ENCODE data around the gene LRWD1. TPM values are rescaled to one million over a fixed set of nuclear protein-coding genes. Genes with fewer than 3 reads are reported as not detected.

The LRWD1 gene
- 10 to 100 TPM; 19.5 to 19.8 TPM for total RNA-seq

DNA sequence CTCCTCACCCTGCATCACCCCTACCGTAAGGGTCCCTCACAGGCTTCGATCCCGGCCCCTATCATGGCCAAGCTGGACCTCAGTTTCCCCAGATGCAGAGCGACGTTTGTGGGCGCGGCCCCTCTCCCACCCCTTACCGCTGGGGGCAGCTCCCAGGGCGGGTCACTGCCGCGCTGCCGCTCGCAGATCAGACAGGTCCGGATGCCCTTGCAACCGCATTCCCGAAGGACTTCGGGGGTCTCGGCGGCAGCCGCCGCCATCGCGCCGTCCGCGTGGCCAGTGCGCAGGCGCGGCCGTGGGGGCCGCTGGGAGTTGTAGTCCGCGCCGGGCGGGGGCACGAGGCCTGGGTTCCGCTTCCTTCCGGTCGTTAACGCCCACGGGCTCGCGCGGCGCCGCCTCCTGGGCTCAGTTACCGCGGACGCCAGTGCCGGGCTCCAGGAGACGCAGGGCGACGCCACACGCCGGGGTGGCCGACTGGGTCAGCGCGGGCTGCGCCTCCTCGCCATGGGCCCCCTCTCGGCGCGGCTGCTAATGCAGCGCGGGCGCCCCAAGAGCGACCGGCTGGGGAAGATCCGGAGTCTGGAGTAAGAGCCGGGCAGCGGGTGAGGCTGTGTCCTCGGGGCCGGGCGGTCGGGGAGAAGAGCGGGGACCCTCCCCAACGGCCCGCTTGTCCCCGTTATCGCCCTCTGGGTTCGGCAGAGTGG lies at the start of gene LRWD1, which contains the start of gene ALKBH4:
Gene LRWD1 (plus strand): TSS at position 408 of the 704 bp plus-strand sequence. CDS start 97 bp downstream, at position 505.
Gene ALKBH4 (minus strand): TSS at position 287 of the 704 bp plus-strand sequence. CDS start 27 bp downstream, at position 260.
- ChIA-PET POLR2A (interaction anchor here (1.0 to 3.0 kb wide), 8 partner anchors 10 to 50 kb away, joined by 4 to 18 read pairs (median 6); no protein-coding TSS in a partner anchor), CTCF (interaction anchor here (0.8 to 3.9 kb wide), 8 partner anchors 19 to 76 kb away, joined by 3 to 26 read pairs (median 5); no protein-coding TSS in a partner anchor)
- Mint-ChIP-seq H3K27me3 (no peaks in the 10 kb centered on the region), H3K36me3 (ENCODE audit: low read depth) (peaks cover 9% of the 10 kb centered on the region), H3K4me1 (peaks cover 29% of the 10 kb centered on the region), H3K4me3 (peak within 1 kb of the TSS; percentile 96), H3K27ac (peak within 1 kb of the TSS; percentile 80), H3K9me3 (no peaks in the 10 kb centered on the region)
- DNase-seq: peak; percentile 94

- Mint-ChIP-seq H3K36me3 (ENCODE audit: low read depth) (peaks cover 62% of the 10 kb centered on the region), H3K4me1 (peaks cover 69% of the 10 kb centered on the region), H3K4me3 (peak overlapping the region; percentile 69), H3K9me3 (no peaks in the 10 kb centered on the region), H3K27ac (peak overlapping the region; percentile 99), H3K27me3 (no peaks in the 10 kb centered on the region)
- ChIA-PET CTCF (interaction anchor here (0.7 to 7.2 kb wide), 11 partner anchors 8 to 51 kb away, joined by 4 to 57 read pairs (median 6); partner anchors contain the start of gene ORAI2), POLR2A (interaction anchor here (0.8 to 9.6 kb wide), 8 partner anchors 9 to 55 kb away, joined by 3 to 226 read pairs (median 12); partner anchors contain the start of genes ALKBH4, LRWD1, ORAI2 and PRKRIP1)
- peak; percentile 88 for DNase-seq
Measured at GRCh38 chr7:102415685-102416225, 49.0 kb upstream of the LRWD1 start.

DNA sequence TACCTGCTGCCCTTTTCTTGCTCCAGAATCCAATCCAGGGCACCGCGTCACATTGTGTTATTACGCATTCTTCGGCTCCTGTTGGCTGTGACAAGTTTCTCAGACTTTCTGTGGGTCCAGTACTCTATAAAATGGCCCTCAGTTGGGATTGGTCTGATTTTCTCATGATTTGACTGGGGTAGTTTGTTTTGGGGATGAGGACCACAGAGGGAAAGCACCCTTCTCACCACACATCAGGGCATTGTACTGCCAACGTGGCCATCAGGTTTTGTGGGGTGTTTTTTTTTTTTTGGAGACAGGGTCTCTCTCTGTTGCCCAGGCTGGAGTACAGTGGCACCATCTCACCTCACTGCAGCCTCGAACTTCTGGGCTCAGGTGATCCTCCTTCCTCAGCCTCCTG lies 48.4 kb upstream of the LRWD1 start:
- peaks cover 73% of the 10 kb centered on the region for H3K4me1 Mint-ChIP-seq
- peak overlapping the region; percentile 69 for H3K4me3 Mint-ChIP-seq
- no peaks in the 10 kb centered on the region for H3K9me3 Mint-ChIP-seq
- H3K27ac Mint-ChIP-seq: peak overlapping the region; percentile 99
- no peak for DNase-seq
- no peaks in the 10 kb centered on the region for H3K27me3 Mint-ChIP-seq
- peaks cover 62% of the 10 kb centered on the region for H3K36me3 Mint-ChIP-seq (ENCODE audit: low read depth)
- ChIA-PET CTCF (interaction anchor here (1.2 to 7.2 kb wide), 10 partner anchors 9 to 50 kb away, joined by 4 to 57 read pairs (median 7); partner anchors contain the start of gene ORAI2), POLR2A (interaction anchor here (0.8 to 9.6 kb wide), 7 partner anchors 10 to 55 kb away, joined by 3 to 226 read pairs (median 18); partner anchors contain the start of genes ALKBH4, LRWD1, ORAI2 and PRKRIP1)

DNA sequence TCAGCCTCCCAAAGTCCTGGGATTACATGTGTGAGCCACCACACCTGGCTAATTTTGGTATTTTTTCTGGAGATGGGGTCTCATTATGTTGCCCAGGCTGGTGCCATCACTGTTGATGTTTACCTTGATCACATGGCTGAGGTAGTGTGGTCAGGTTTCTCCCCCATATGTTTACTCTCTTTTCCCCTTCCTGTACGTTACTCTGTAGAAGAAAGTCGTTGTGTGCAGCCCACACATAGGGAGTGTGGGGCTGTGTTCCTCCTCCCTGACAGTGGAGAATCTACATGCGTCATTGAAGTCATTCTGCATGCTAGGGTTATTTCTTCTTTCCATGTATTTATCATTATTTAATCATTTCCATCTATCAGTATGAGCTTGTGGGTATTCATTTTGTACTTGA lies 47.7 kb upstream of the LRWD1 start:
- no peaks in the 10 kb centered on the region for H3K9me3 Mint-ChIP-seq
- peak overlapping the region; percentile 99 for H3K27ac Mint-ChIP-seq
- H3K4me3 Mint-ChIP-seq: no peak overlapping the region
- H3K36me3 Mint-ChIP-seq (ENCODE audit: low read depth): peaks cover 59% of the 10 kb centered on the region
- CTCF ChIA-PET: interaction anchor here (0.9 to 7.2 kb wide), 3 partner anchors 9 to 49 kb away, joined by 5 to 57 read pairs (median 26); no protein-coding TSS in a partner anchor
- POLR2A ChIA-PET: interaction anchor here (3.1 to 9.6 kb wide), 2 partner anchors 9 to 21 kb away, joined by 19 to 226 read pairs; partner anchors contain the start of gene PRKRIP1
- no peaks in the 10 kb centered on the region for H3K27me3 Mint-ChIP-seq
- no peak for DNase-seq
- H3K4me1 Mint-ChIP-seq: peaks cover 75% of the 10 kb centered on the region

DNA sequence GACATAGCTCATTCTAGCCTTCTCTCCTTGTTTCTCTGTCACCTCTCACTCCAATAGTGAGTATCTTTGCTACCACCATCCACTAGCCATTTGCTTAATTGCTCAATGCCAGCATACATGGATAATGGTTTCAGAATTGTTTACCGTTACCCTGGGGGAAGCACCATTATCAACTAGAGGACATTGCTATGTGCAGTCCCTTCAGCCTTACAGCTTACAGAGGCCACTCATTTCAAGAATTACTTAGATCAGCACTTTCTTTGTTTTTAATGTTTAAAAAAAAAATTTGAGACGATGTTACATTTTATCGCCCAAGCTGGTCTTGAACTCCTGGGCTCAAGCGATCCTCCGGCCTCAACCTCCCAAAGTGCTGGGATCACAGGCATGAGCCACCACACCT lies 46.2 kb upstream of the LRWD1 start:
- peaks cover 68% of the 10 kb centered on the region for H3K4me1 Mint-ChIP-seq
- POLR2A ChIA-PET: interaction anchor here (1.0 kb wide), 1 partner anchor 15 kb away, joined by 5 read pairs; the partner anchor contains the start of gene ORAI2
- H3K4me3 Mint-ChIP-seq: no peak overlapping the region
- CTCF ChIA-PET: interaction anchor here (7.2 kb wide), 1 partner anchor 14 kb away, joined by 57 read pairs; no protein-coding TSS in a partner anchor
- H3K9me3 Mint-ChIP-seq: no peaks in the 10 kb centered on the region
- peaks cover 58% of the 10 kb centered on the region for H3K36me3 Mint-ChIP-seq (ENCODE audit: low read depth)
- peak overlapping the region; percentile 68 for H3K27ac Mint-ChIP-seq
- H3K27me3 Mint-ChIP-seq: no peaks in the 10 kb centered on the region
- no peak for DNase-seq

DNA sequence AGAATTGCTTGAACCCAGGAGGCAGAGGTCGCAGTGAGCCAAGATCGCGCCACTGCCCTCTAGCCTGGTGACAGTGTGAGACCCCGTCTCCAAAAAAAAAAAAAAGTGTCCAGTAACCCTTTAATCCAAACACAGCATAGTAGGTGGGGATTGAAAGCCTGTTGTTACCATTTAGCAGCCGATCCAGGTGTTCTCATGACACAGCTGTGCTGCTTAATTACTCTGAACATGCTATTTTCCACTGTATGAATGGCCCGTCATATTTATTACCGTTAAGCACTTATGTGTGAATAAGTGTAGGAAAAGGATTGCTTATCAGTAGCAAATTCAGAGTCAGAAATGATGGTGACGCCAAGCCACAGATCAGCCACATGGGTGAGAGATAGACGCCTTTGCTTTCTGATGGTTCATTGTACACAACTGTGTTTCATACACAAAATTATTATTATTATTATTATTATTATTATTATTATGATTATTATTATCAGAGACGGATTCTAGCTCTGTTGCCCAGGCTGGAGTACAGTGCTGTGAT lies 43.0 kb upstream of the LRWD1 start:
- H3K9me3 Mint-ChIP-seq: no peaks in the 10 kb centered on the region
- no peak for DNase-seq
- H3K27ac Mint-ChIP-seq: no peak overlapping the region
- H3K4me3 Mint-ChIP-seq: no peak overlapping the region
- peaks cover 62% of the 10 kb centered on the region for H3K36me3 Mint-ChIP-seq (ENCODE audit: low read depth)
- H3K4me1 Mint-ChIP-seq: peaks cover 66% of the 10 kb centered on the region
- CTCF ChIA-PET: no interaction called here
- POLR2A ChIA-PET: no interaction called here
- H3K27me3 Mint-ChIP-seq: no peaks in the 10 kb centered on the region

- H3K27ac Mint-ChIP-seq: peak overlapping the region; percentile 98
- no peak for DNase-seq
- no peaks in the 10 kb centered on the region for H3K9me3 Mint-ChIP-seq
- ChIA-PET POLR2A (interaction anchor here (1.0 to 4.6 kb wide), 3 partner anchors 11 to 43 kb away, joined by 3 to 226 read pairs (median 32); no protein-coding TSS in a partner anchor), CTCF (interaction anchor here (1.0 to 1.2 kb wide), 2 partner anchors 9 to 21 kb away, joined by 4 read pairs; no protein-coding TSS in a partner anchor)
- H3K27me3 Mint-ChIP-seq: no peaks in the 10 kb centered on the region
- H3K4me1 Mint-ChIP-seq: peaks cover 65% of the 10 kb centered on the region
- H3K4me3 Mint-ChIP-seq: no peak overlapping the region
- peaks cover 56% of the 10 kb centered on the region for H3K36me3 Mint-ChIP-seq (ENCODE audit: low read depth)
Measured at GRCh38 chr7:102424129-102424551, 40.6 kb upstream of the LRWD1 start.

DNA sequence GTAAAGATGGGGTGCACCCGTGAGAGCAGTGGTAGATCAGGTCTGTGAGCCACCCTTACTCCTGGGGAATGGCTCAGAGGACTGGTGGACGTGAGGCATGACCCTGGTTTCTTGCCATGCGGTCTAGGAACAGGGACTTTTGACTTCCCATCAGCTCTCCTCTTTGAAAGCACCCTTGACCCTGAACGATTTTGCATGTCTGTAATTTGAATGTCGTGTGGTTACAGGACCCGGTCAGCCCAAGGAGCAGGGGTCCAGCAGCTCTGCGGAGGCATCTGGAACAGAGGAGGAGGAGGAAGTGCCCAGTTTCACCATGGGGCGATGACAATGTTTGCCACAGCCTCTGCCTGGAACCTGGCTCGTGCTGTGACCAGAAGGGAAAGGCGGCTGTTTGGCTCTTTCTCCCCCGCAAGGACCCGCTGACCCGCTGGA lies 40.0 kb upstream of the LRWD1 start:
- ChIA-PET POLR2A (interaction anchor here (1.7 to 4.6 kb wide), 4 partner anchors 11 to 39 kb away, joined by 7 to 226 read pairs (median 25); partner anchors contain the start of gene PRKRIP1), CTCF (interaction anchor here (1.2 to 3.8 kb wide), 2 partner anchors 9 to 12 kb away, joined by 4 to 17 read pairs; no protein-coding TSS in a partner anchor)
- Mint-ChIP-seq H3K9me3 (no peaks in the 10 kb centered on the region), H3K27ac (peak overlapping the region; percentile 98), H3K4me3 (no peak overlapping the region), H3K4me1 (peaks cover 68% of the 10 kb centered on the region), H3K27me3 (no peaks in the 10 kb centered on the region), H3K36me3 (ENCODE audit: low read depth) (peaks cover 56% of the 10 kb centered on the region)
- DNase-seq: no peak

DNA sequence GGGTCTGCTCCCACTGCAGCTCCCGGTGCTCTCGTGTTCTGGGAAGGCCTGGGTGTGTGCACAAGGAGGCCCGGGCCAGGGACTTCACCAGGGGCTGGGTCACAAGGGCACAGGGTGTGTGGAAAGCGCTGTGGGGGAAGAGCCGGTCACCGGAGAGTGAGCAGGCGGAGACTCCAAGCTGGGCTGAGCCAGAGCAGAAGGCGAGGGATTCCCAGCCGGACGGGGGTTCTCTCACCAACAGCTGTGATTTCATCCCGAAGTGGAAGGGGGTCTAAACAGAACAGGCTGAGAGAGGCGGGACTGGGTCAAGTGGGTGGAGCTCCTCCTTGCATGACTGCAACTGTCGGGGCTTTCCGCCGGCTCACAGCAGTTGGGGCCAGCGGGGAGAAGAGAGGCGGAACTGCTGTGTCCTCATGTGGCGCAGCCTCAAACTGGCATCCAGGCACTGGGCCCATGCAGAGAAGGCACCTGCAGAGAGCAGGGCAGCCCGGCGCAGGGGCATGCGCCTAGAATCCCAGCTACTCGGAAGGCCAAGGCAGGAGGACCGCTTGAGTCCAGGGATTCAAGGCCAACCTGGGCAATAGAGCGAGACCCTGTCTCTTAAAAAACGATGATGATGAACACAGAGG lies 39.0 kb upstream of the LRWD1 start:
- CTCF ChIA-PET: interaction anchor here (0.6 to 3.8 kb wide), 7 partner anchors 8 to 1239 kb away, joined by 3 to 26 read pairs (median 5); no protein-coding TSS in a partner anchor
- Mint-ChIP-seq H3K4me3 (peak overlapping the region; percentile 78), H3K9me3 (no peaks in the 10 kb centered on the region), H3K4me1 (peaks cover 68% of the 10 kb centered on the region), H3K27ac (peak overlapping the region; percentile 98), H3K27me3 (no peaks in the 10 kb centered on the region), H3K36me3 (ENCODE audit: low read depth) (peaks cover 49% of the 10 kb centered on the region)
- peak; percentile 88 for DNase-seq
- POLR2A ChIA-PET: interaction anchor here (0.6 to 4.6 kb wide), 12 partner anchors 10 to 41 kb away, joined by 3 to 226 read pairs (median 7); partner anchors contain the start of gene PRKRIP1

- CTCF ChIA-PET: interaction anchor here (0.6 to 3.8 kb wide), 6 partner anchors 9 to 1240 kb away, joined by 3 to 26 read pairs (median 8); no protein-coding TSS in a partner anchor
- Mint-ChIP-seq H3K27ac (peak overlapping the region; percentile 98), H3K4me3 (peak overlapping the region; percentile 78), H3K27me3 (no peaks in the 10 kb centered on the region), H3K4me1 (peaks cover 72% of the 10 kb centered on the region), H3K9me3 (no peaks in the 10 kb centered on the region), H3K36me3 (ENCODE audit: low read depth) (peaks cover 44% of the 10 kb centered on the region)
- POLR2A ChIA-PET: interaction anchor here (0.9 to 4.6 kb wide), 12 partner anchors 9 to 41 kb away, joined by 4 to 226 read pairs (median 8); partner anchors contain the start of genes ALKBH4, LRWD1 and PRKRIP1
- DNase-seq: peak; percentile 80
Measured at GRCh38 chr7:102426268-102427018, 38.3 kb upstream of the LRWD1 start.

GRCh38 chr7:102427019-102427405 lies 37.8 kb upstream of the LRWD1 start:
- H3K36me3 Mint-ChIP-seq (ENCODE audit: low read depth): peaks cover 41% of the 10 kb centered on the region

More at GRCh38 chr7:102427019-102427405, 37.8 kb upstream of the LRWD1 start:
- Mint-ChIP-seq H3K9me3 (no peaks in the 10 kb centered on the region), H3K4me1 (peaks cover 75% of the 10 kb centered on the region), H3K27me3 (no peaks in the 10 kb centered on the region), H3K4me3 (peak overlapping the region; percentile 78), H3K27ac (peak overlapping the region; percentile 98)
- no peak for DNase-seq
- CTCF ChIA-PET: interaction anchor here (1.7 to 3.8 kb wide), 4 partner anchors 10 to 19 kb away, joined by 4 to 26 read pairs (median 11); no protein-coding TSS in a partner anchor
- POLR2A ChIA-PET: interaction anchor here (0.9 to 4.6 kb wide), 12 partner anchors 8 to 40 kb away, joined by 4 to 226 read pairs (median 8); partner anchors contain the start of genes ALKBH4, LRWD1 and PRKRIP1
